ENCODE measurements around the gene TGFBR3.
"Not testable (repeated sequence)": the region's sequence is repeated elsewhere in the genome, so short reads cannot be mapped to it uniquely, and the experiment has no call there.

The TGFBR3 gene

GRCh38 chr1:91846007-91846638 is 39.8 kb downstream of the TGFBR3 start:
- DNase-seq: peak; percentile 76

- no peak for DNase-seq
These were observed 41.0 kb downstream of the TGFBR3 start for GRCh38 chr1:91844862-91845528.

- DNase-seq: no peak
These were observed 42.1 kb downstream of the TGFBR3 start for GRCh38 chr1:91843843-91844242.

- DNase-seq: no peak
These were observed 43.4 kb downstream of the TGFBR3 start for GRCh38 chr1:91842563-91842962.

- DNase-seq: no peak
These were observed 43.9 kb downstream of the TGFBR3 start for GRCh38 chr1:91842056-91842455.

GRCh38 chr1:91840276-91840675 is 45.7 kb downstream of the TGFBR3 start:
- not testable (repeated sequence) for DNase-seq

- no peak for DNase-seq
These were observed 49.5 kb downstream of the TGFBR3 start for GRCh38 chr1:91836331-91837040.

- DNase-seq: no peak
These were observed 50.8 kb downstream of the TGFBR3 start for GRCh38 chr1:91835087-91835521.

- DNase-seq: not testable (repeated sequence)
These were observed 51.4 kb downstream of the TGFBR3 start for GRCh38 chr1:91834549-91834948.

GRCh38 chr1:91833946-91834345 is 52.0 kb downstream of the TGFBR3 start:
- DNase-seq: no peak

GRCh38 chr1:91831132-91831930 is 54.6 kb downstream of the TGFBR3 start:
- no peak for DNase-seq

GRCh38 chr1:91830242-91831131 is 55.5 kb downstream of the TGFBR3 start:
- no peak for DNase-seq

- DNase-seq: no peak
These were observed 56.4 kb downstream of the TGFBR3 start for GRCh38 chr1:91829293-91830153.

GRCh38 chr1:91828583-91829281 is 57.2 kb downstream of the TGFBR3 start:
- DNase-seq: no peak

- DNase-seq: no peak
These were observed 58.3 kb downstream of the TGFBR3 start for GRCh38 chr1:91827459-91828321.

- no peak for DNase-seq
These were observed 58.9 kb downstream of the TGFBR3 start for GRCh38 chr1:91827087-91827458.

GRCh38 chr1:91826649-91827048 is 59.3 kb downstream of the TGFBR3 start:
- DNase-seq: no peak

- no peak for DNase-seq
These were observed 59.7 kb downstream of the TGFBR3 start for GRCh38 chr1:91826248-91826647.

- no peak for DNase-seq
These were observed 64.7 kb downstream of the TGFBR3 start for GRCh38 chr1:91821126-91821868.
